ENCODE results near the gene CYP8B1. TPM values are rescaled to one million over a fixed set of nuclear protein-coding genes. Genes with fewer than 3 reads are reported as not detected.

Gene CYP8B1
- total and polyA plus RNA-seq, 2 experiments from 2014 or later: not detected

GRCh38 chr3:42853739-42854302 lies 21.9 kb downstream of the CYP8B1 start:
- Histone ChIP-seq H3K27me3 (ENCODE audit: insufficient read depth) (no peaks in the 10 kb centered on the region), H3K4me3 (no peak overlapping the region), H3K9me2 (ENCODE audit: insufficient read depth) (no peaks in the 10 kb centered on the region), H3K36me3 (ENCODE audit: insufficient read depth) (no peaks in the 10 kb centered on the region), H3K27ac (ENCODE audit: low read depth) (no peak overlapping the region), H4K20me1 (replicated peaks; ENCODE audit: insufficient read depth) (no peaks in the 10 kb centered on the region), H3K4me2 (no peak overlapping the region), H3K79me2 (replicated peaks; ENCODE audit: insufficient read depth) (no peaks in the 10 kb centered on the region), H3K4me1 (ENCODE audit: insufficient read depth) (no peaks in the 10 kb centered on the region), H2AFZ (no peak overlapping the region), H3F3A (replicated peaks; ENCODE audit: low read depth) (no peaks in the 10 kb centered on the region)
- H3K27me3 Mint-ChIP-seq (ENCODE audit: insufficient read depth, low read depth, poor library complexity): no peaks in the 10 kb centered on the region
- H3K4me3 Mint-ChIP-seq: no peak overlapping the region
- no peak for DNase-seq (ENCODE audit: low spot score)
- H3K27ac Mint-ChIP-seq: no peak overlapping the region
- H3K9me3 Mint-ChIP-seq: peaks cover 5% of the 10 kb centered on the region; the same call in 2 of the 3 replicates
- no peak for ATAC-seq
- H3K4me1 Mint-ChIP-seq: no peaks in the 10 kb centered on the region
- TF ChIP-seq STAT1 (IDR thresholded peaks at IDR 0.05; ENCODE audit: unreplicated experiment) (no peak), ETS1 (IDR thresholded peaks at IDR 0.05) (no peak), EZH2 (IDR thresholded peaks at IDR 0.05; ENCODE audit: low read depth, unreplicated experiment) (no peak), EZH2phosphoT487 (IDR thresholded peaks at IDR 0.05; ENCODE audit: unreplicated experiment) (no peak), NANOG (IDR thresholded peaks at IDR 0.05; ENCODE audit: borderline replicate concordance) (no peak), ZNF462 (CRISPR knock-in tag; IDR thresholded peaks at IDR 0.05) (no peak), POLR2AphosphoS5 (IDR thresholded peaks at IDR 0.05; ENCODE audit: low read depth) (no peak), ZNF114 (CRISPR knock-in tag; IDR thresholded peaks at IDR 0.05) (no peak), CTCF (conservative IDR thresholded peaks at IDR 0.05; ENCODE audit: low read depth in 2 of 2) (no peak), ZNF331 (CRISPR knock-in tag; IDR thresholded peaks at IDR 0.05; ENCODE audit: low read depth) (no peak), JUNB (IDR thresholded peaks at IDR 0.05; ENCODE audit: unreplicated experiment) (no peak), CREB1 (CRISPR knock-in tag; IDR thresholded peaks at IDR 0.05; ENCODE audit: low read depth) (no peak), REST (IDR thresholded peaks at IDR 0.05; ENCODE audit: unreplicated experiment) (no peak)
- H3K36me3 Mint-ChIP-seq (ENCODE audit: low read depth): no peaks in the 10 kb centered on the region; the same call in 2 of the 3 replicates

Measured in GM23338 (cell line).